SK-N-SH (cell line): ENCODE data around the gene EPB41L3.

Experiments
- EP300 ChIP-seq, 2 experiments: IDR thresholded peaks; 2 replicates each; pipeline versions ENCODE4 v1.4.0 to v1.6.1; 2012; ENCODE audit warnings: borderline replicate concordance in 1 of 2, low read depth in 1 of 2, low read length in 1 of 2
- FOXJ3 ChIP-seq: sonication (generic); formaldehyde crosslinking; IDR thresholded peaks from 2 replicates; pipeline ENCODE4 v1.5.1; 2020; ENCODE audit warnings: mild to moderate bottlenecking, missing genetic modification reagents
- GABPA ChIP-seq: IDR thresholded peaks from 2 replicates; pipeline ENCODE4 v1.4.0; 2012; ENCODE audit warnings: low read depth, mild to moderate bottlenecking
- TEAD4 ChIP-seq: IDR thresholded peaks from 2 replicates; pipeline ENCODE4 v1.4.0; 2012; ENCODE audit warnings: mild to moderate bottlenecking, borderline replicate concordance; ENCODE audit not compliant: insufficient read depth
- TF ChIP-seq, protein P1 (sequence below): IDR thresholded peaks from 2 replicates; pipeline ENCODE4 v1.4.0; 2012; ENCODE audit warnings: low read depth, borderline replicate concordance

DNA sequence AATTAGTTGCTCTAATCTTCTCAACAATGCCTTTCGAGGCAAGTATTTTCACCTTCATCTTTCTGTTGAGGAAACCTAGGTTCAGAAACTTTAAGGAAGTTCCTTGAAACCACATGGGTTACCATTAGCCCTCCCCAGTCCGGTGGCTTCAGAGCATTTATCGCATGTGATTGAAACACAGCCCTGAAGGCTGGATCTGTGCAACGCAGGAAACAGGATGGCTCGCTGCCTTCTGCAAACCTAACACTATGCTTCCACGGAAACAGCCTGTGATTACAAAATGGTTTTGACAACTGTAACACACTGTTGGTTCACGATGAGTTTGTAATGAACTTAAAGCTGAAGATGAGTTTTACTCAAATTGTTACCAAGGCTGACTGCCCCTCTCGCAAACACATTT lies 68.5 kb downstream of the EPB41L3 start:
- no peak for TF ChIP-seq GABPA
- no peak for TF ChIP-seq TEAD4
- no peak for TF ChIP-seq EP300 (IDR thresholded peaks at IDR 0.05; ENCODE audit: borderline replicate concordance in 1 of 2, low read depth in 1 of 2, low read length in 1 of 2)
- TF ChIP-seq FOXJ3 (CRISPR knock-in tag) = no peak
- TF ChIP-seq, protein P1, sequence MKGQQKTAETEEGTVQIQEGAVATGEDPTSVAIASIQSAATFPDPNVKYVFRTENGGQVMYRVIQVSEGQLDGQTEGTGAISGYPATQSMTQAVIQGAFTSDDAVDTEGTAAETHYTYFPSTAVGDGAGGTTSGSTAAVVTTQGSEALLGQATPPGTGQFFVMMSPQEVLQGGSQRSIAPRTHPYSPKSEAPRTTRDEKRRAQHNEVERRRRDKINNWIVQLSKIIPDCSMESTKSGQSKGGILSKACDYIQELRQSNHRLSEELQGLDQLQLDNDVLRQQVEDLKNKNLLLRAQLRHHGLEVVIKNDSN = no peak
